K562 (cell line): ENCODE data around the gene SCGB3A2. TPM values are rescaled to one million over a fixed set of nuclear protein-coding genes. Genes with fewer than 3 reads are reported as not detected.

Experiments used
- ATAC-seq: fragments of 200-7000 bp; cut with Tn5 transposase; 3 replicates; pipeline ENCODE4 v1.9.1; 2020; ENCODE audit warnings: moderate library complexity
- BruUV-seq: library from RNA; stranded (reverse); fragments of 400-500 nt; replicated peaks from 2 replicates; lab custom pipeline; 2021; lab: Mats Ljungman, UMichigan
- CTCF ChIA-PET: fragments of 300-600 bp; formaldehyde crosslinking; extraction: SDS; loops from one replicate; lab custom pipeline; 2021; ENCODE audit warnings: low intra/inter-chr PET ratio; lab: Yijun Ruan, JAX
- POLR2A ChIA-PET: fragments of 300-600, 350-650 bp; sonication (Branson Sonifier 250); formaldehyde crosslinking; extraction: SDS; loops from one replicate; lab custom pipeline; 2021; ENCODE audit warnings: antibody characterized with exemption, inconsistent platforms; lab: Yijun Ruan, JAX
- DNase-seq, 4 experiments: peaks; one replicate each; pipeline versions ENCODE4 v3.0.0 to v3.0.0-alpha.2; 2011 to 2018; ENCODE audit warnings: low spot score in 3 of 4, mixed read lengths in 3 of 4; ENCODE audit errors: extremely low read depth in 1 of 4
- FAIRE-seq: peaks from 2 replicates; lab custom pipeline; 2011; peaks lifted over from hg19 to GRCh38; lab: Jason Lieb, UNC
- H2AFZ ChIP-seq: 2 replicates; pipeline ENCODE4 v1.6.0; 2011; ENCODE audit warnings: low read depth, low read length, control low read depth, inconsistent platforms
- H3K27ac ChIP-seq: fragments of 200-600 bp; 3 replicates; pipeline ENCODE4 v1.8.0; 2011; ENCODE audit warnings: low read depth, mild to moderate bottlenecking, control low read depth, inconsistent platforms, low read length, moderate library complexity, mixed read lengths; ENCODE audit errors: extremely low read depth
- H3K27me3 ChIP-seq, 2 experiments: fragments of 300-600 bp in 1 of 2; 2 replicates in 1 of 2; 3 replicates in 1 of 2; pipeline versions ENCODE4 v1.6.0 to v1.8.0; 2011; ENCODE audit warnings: inconsistent platforms in 2 of 2, low read length in 2 of 2, mild to moderate bottlenecking in 1 of 2, mixed read lengths in 1 of 2, moderate library complexity in 1 of 2; ENCODE audit not compliant: control insufficient read depth in 2 of 2, insufficient read depth in 2 of 2
- H3K36me3 ChIP-seq: fragments of 300-600 bp; 3 replicates; pipeline ENCODE4 v1.8.0; 2011; ENCODE audit warnings: mild to moderate bottlenecking, low read length, inconsistent platforms; ENCODE audit not compliant: control insufficient read depth, insufficient read depth
- H3K4me1 ChIP-seq, 2 experiments: fragments of 200-600 bp in 1 of 2; replicated peaks in 1 of 2; 2 replicates in 1 of 2; 3 replicates in 1 of 2; pipeline versions ENCODE4 v1.5.1 to v1.8.0; 2011; ENCODE audit warnings: inconsistent platforms in 2 of 2, low read length in 2 of 2, mild to moderate bottlenecking in 1 of 2, mixed read lengths in 1 of 2, moderate library complexity in 1 of 2; ENCODE audit not compliant: control insufficient read depth in 2 of 2, insufficient read depth in 2 of 2
- H3K4me2 ChIP-seq: 2 replicates; pipeline ENCODE4 v1.6.1; 2011; ENCODE audit warnings: low read length, control low read depth, inconsistent platforms, mixed read lengths; ENCODE audit not compliant: insufficient read depth
- H3K4me3 ChIP-seq: fragments of 200-600 bp; sonication (generic), shearing (Covaris generic); 2 replicates; pipeline ENCODE4 v1.5.1; 2016; ENCODE audit warnings: control low read depth, inconsistent platforms
- H3K79me2 ChIP-seq: fragments of 200-600 bp; 3 replicates; pipeline ENCODE4 v1.8.0; 2011; ENCODE audit warnings: low read length, inconsistent platforms; ENCODE audit not compliant: control insufficient read depth, insufficient read depth
- H3K9ac ChIP-seq, 2 experiments: 2 replicates each; pipeline versions ENCODE4 v1.6.0 to v1.6.1; 2011; ENCODE audit warnings: low read depth in 2 of 2, low read length in 2 of 2, control low read depth in 1 of 2, inconsistent platforms in 1 of 2, mild to moderate bottlenecking in 1 of 2, mixed read lengths in 1 of 2; ENCODE audit not compliant: insufficient read depth in 1 of 2
- H3K9me1 ChIP-seq: one replicate; pipeline ENCODE4 v1.6.0; 2011; ENCODE audit warnings: inconsistent platforms, mild to moderate bottlenecking, low read length, moderate library complexity; ENCODE audit not compliant: control insufficient read depth, insufficient read depth
- H3K9me3 ChIP-seq: replicated peaks from 2 replicates; pipeline ENCODE4 v1.5.1; 2011; ENCODE audit warnings: low read depth, low read length, inconsistent platforms; ENCODE audit not compliant: control insufficient read depth, insufficient read depth
- H4K20me1 ChIP-seq: replicated peaks from 2 replicates; pipeline ENCODE4 v1.6.1; 2011; ENCODE audit warnings: low read length, inconsistent platforms, mixed read lengths; ENCODE audit not compliant: control insufficient read depth, insufficient read depth
- E4F1 ChIP-seq: fragments of 250-450 bp; sonication (Bioruptor Pico); IDR thresholded peaks from 2 replicates; pipeline ENCODE4 v1.5.0; 2021; ENCODE audit warnings: mild to moderate bottlenecking, borderline replicate concordance
- EP400 ChIP-seq: fragments of 450-650 bp; IDR thresholded peaks from 2 replicates; pipeline ENCODE4 v1.6.1; 2017; ENCODE audit warnings: antibody characterized with exemption, mild to moderate bottlenecking, moderate library complexity
- GATA2 ChIP-seq: sonication (generic); formaldehyde crosslinking; IDR thresholded peaks from 2 replicates; pipeline ENCODE4 v1.4.0; 2020; ENCODE audit warnings: mild to moderate bottlenecking, missing genetic modification reagents
- HNRNPH1 ChIP-seq: fragments of 200-400 bp; formaldehyde crosslinking; optimal IDR thresholded peaks from 2 replicates; pipeline ENCODE3; 2017; ENCODE audit warnings: low read depth, mild to moderate bottlenecking, low read length, moderate library complexity
- KLF1 ChIP-seq: fragments of 450-650 bp; IDR thresholded peaks from 2 replicates; pipeline ENCODE4 v1.6.1; 2016; ENCODE audit warnings: missing genetic modification characterization, missing compliant biosample characterization
- NR2C2 ChIP-seq, 2 experiments: fragments of 200-800 bp in 1 of 2; sonication (Bioruptor generic) in 1 of 2; sonication (generic) in 1 of 2; formaldehyde crosslinking in 1 of 2; IDR thresholded peaks; 2 replicates each; pipeline versions ENCODE4 v1.6.1 to v1.8.0; 2016 to 2022; ENCODE audit warnings: mild to moderate bottlenecking in 1 of 2, missing compliant biosample characterization in 1 of 2, missing genetic modification characterization in 1 of 2, missing genetic modification reagents in 1 of 2
- RUNX1 ChIP-seq: sonication (generic); IDR thresholded peaks from 2 replicates; pipeline ENCODE4 v1.6.1; 2016; ENCODE audit warnings: antibody characterized with exemption, low read depth
- SLC30A9 ChIP-seq: fragments of 250-450 bp; sonication (Bioruptor Pico); IDR thresholded peaks from 2 replicates; pipeline ENCODE4 v1.8.0; 2022; ENCODE audit warnings: mild to moderate bottlenecking, moderate library complexity
- SMARCA5 ChIP-seq: fragments of 450-650 bp; IDR thresholded peaks from 2 replicates; pipeline ENCODE4 v1.6.1; 2016
- TCF3 ChIP-seq: sonication (generic); formaldehyde crosslinking; IDR thresholded peaks from 2 replicates; pipeline ENCODE4 v1.4.0; 2020; ENCODE audit warnings: mild to moderate bottlenecking, missing genetic modification reagents
- ZBTB40 ChIP-seq, 2 experiments: fragments of 450-650 bp in 1 of 2; sonication (generic) in 1 of 2; formaldehyde crosslinking in 1 of 2; IDR thresholded peaks; 2 replicates each; pipeline versions ENCODE4 v1.7.1 to v1.9.0; 2016 to 2022; ENCODE audit warnings: inconsistent platforms in 1 of 2, mild to moderate bottlenecking in 1 of 2, missing genetic modification reagents in 1 of 2
- ZNF311 ChIP-seq: fragments of 250-450 bp; sonication (Bioruptor Pico); IDR thresholded peaks from 2 replicates; pipeline ENCODE4 v1.4.0; 2020; ENCODE audit warnings: mild to moderate bottlenecking, moderate library complexity
- WGBS: fragments of 100-300 bp; shearing (Covaris generic); methylation state at CpG from one replicate; pipeline ENCODE4 v1.1.6; 2016; ENCODE audit warnings: low coverage, mixed read lengths; ENCODE audit not compliant: insufficient coverage; ENCODE audit errors: missing lambda C conversion rate; 5-methylcytosine and 5-hydroxymethylcytosine counted together
- in situ Hi-C: fragments of 300-500 bp; cut with MboI; formaldehyde crosslinking; loops from 4 replicates; pipeline ENCODE4 v1.15.0; 2018; ENCODE audit warnings: inconsistent platforms, mixed read lengths
- intact Hi-C: fragments of 100-400 bp; cut with micrococcal nuclease; formaldehyde crosslinking; loops from 2 replicates; pipeline ENCODE4 v1.14.2; 2022
- polyA plus RNA-seq, 8 experiments: library from polyadenylated mRNA; depleted of rRNA in 4 of 8; stranded (reverse) in 5 of 8; unstranded in 3 of 8; fragments of >200 nt; fragmentation: Nextera tagmentation in 2 of 8; fragmentation: Illumina TruSeq in 1 of 8; extraction: Ambion mirVana in 2 of 8; extraction: Trizol in 1 of 8; gene quantifications; 2 replicates each; pipeline versions ENCODE4 v1.2.1 to v1.2.3, GENCODE V29; 2011 to 2014; ENCODE audit warnings: inconsistent platforms in 1 of 8, missing spikeins in 1 of 8
- total RNA-seq, 7 experiments: library from RNA; depleted of rRNA in 6 of 7; stranded (reverse); fragments of >200 nt in 6 of 7; fragmentation: Illumina TruSeq in 2 of 7; extraction: Trizol in 2 of 7; gene quantifications; 2 replicates each; pipeline versions ENCODE4 v1.2.1 to v1.2.3, GENCODE V29; 2011 to 2021; ENCODE audit warnings: low replicate concordance in 1 of 7

Gene SCGB3A2
- total and polyA plus RNA-seq, 9 of the 15 experiments (the other 6 are each of a cell fraction or from before 2014, with no cell fraction given) = 0.35 TPM; not detected in 8

GRCh38 chr5:147844846-147845245 lies 33.7 kb upstream of the SCGB3A2 start:
- in situ Hi-C loops = no loop called here
- H3K4me2 ChIP-seq = no peak overlapping the region
- no peaks in the 10 kb centered on the region for H3K4me1 ChIP-seq
- CTCF ChIA-PET = no interaction called here
- H4K20me1 ChIP-seq = no peaks in the 10 kb centered on the region
- ATAC-seq (no peak), FAIRE-seq (no peak), DNase-seq (no peak)
- no peaks in the 10 kb centered on the region for H3K9me3 ChIP-seq
- no TSS peak for BruUV-seq
- 0% methylated on average over 3 of the region's 3 CpGs for WGBS
- H2AFZ ChIP-seq = no peak overlapping the region
- no peaks in the 10 kb centered on the region for H3K27me3 ChIP-seq
- H3K79me2 ChIP-seq = no peaks in the 10 kb centered on the region
- H3K9ac ChIP-seq = no peak overlapping the region
- no peaks in the 10 kb centered on the region for H3K9me1 ChIP-seq
- no peak overlapping the region for H3K27ac ChIP-seq
- H3K4me3 ChIP-seq = no peak overlapping the region
- no peaks in the 10 kb centered on the region for H3K36me3 ChIP-seq
- intact Hi-C loops = no loop called here
- POLR2A ChIA-PET = no interaction called here
- TF ChIP-seq SLC30A9 (CRISPR knock-in tag) (no peak), EP400 (no peak), ZBTB40 (IDR thresholded peaks at IDR 0.05) (no peak), ZBTB40 (CRISPR knock-in tag; IDR thresholded peaks at IDR 0.05) (no peak), KLF1 (no peak), GATA2 (CRISPR knock-in tag) (no peak), SMARCA5 (no peak), TCF3 (no peak), ZNF311 (CRISPR knock-in tag) (no peak), HNRNPH1 (no peak), NR2C2 (CRISPR knock-in tag; IDR thresholded peaks at IDR 0.05) (no peak), NR2C2 (tag; IDR thresholded peaks at IDR 0.05) (no peak), RUNX1 (no peak), E4F1 (no peak)
